22Rv1 (cell line): Measurements from ENCODE around the gene TXNDC11.

Experiments
- ZFX ChIP-seq: fragments of 450-650 bp; IDR thresholded peaks from 2 replicates; pipeline ENCODE4 v1.6.1; 2017; ENCODE audit warnings: antibody characterized with exemption, borderline replicate concordance
- TF ChIP-seq, protein P1 (sequence below): fragments of 450-650 bp; IDR thresholded peaks from 2 replicates; pipeline ENCODE4 v1.5.1; 2017; ENCODE audit warnings: mild to moderate bottlenecking

GRCh38 chr16:11692171-11692570 lies 50.5 kb downstream of the TXNDC11 start:
- TF ChIP-seq, protein P1, sequence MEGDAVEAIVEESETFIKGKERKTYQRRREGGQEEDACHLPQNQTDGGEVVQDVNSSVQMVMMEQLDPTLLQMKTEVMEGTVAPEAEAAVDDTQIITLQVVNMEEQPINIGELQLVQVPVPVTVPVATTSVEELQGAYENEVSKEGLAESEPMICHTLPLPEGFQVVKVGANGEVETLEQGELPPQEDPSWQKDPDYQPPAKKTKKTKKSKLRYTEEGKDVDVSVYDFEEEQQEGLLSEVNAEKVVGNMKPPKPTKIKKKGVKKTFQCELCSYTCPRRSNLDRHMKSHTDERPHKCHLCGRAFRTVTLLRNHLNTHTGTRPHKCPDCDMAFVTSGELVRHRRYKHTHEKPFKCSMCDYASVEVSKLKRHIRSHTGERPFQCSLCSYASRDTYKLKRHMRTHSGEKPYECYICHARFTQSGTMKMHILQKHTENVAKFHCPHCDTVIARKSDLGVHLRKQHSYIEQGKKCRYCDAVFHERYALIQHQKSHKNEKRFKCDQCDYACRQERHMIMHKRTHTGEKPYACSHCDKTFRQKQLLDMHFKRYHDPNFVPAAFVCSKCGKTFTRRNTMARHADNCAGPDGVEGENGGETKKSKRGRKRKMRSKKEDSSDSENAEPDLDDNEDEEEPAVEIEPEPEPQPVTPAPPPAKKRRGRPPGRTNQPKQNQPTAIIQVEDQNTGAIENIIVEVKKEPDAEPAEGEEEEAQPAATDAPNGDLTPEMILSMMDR, result no peak
- no peak for TF ChIP-seq ZFX
